K562 (cell line): ENCODE results near the gene VHLL. TPM values are rescaled to one million over a fixed set of nuclear protein-coding genes. Genes with fewer than 3 reads are reported as not detected.

ENCODE experiments used
- BHLHE40 ChIP-seq: IDR thresholded peaks from 2 replicates; pipeline ENCODE4 v1.6.1; 2011; ENCODE audit warnings: low read length, improper control_type of control experiment
- CBX1 ChIP-seq: sonication (generic); IDR thresholded peaks from 2 replicates; pipeline ENCODE4 v1.6.1; 2016; ENCODE audit warnings: antibody characterized with exemption, low read depth, mild to moderate bottlenecking
- E2F5 ChIP-seq: sonication (generic); formaldehyde crosslinking; IDR thresholded peaks from 2 replicates; pipeline ENCODE4 v1.8.0; 2022; ENCODE audit warnings: mild to moderate bottlenecking, missing genetic modification reagents
- ELF1 ChIP-seq: fragments of 200-800 bp; sonication (Bioruptor generic); IDR thresholded peaks from 2 replicates; pipeline ENCODE4 v1.6.1; 2016; ENCODE audit warnings: missing genetic modification characterization, missing compliant biosample characterization
- ESRRA ChIP-seq: fragments of 450-650 bp; IDR thresholded peaks from 2 replicates; pipeline ENCODE4 v1.6.1; 2014; ENCODE audit warnings: low read depth, mild to moderate bottlenecking, moderate library complexity, borderline replicate concordance
- HNRNPLL ChIP-seq: fragments of 200-400 bp; formaldehyde crosslinking; IDR thresholded peaks from 2 replicates; pipeline ENCODE4 v1.6.1; 2017; ENCODE audit warnings: low read length, low read depth, mild to moderate bottlenecking; ENCODE audit not compliant: poor library complexity, severe bottlenecking
- ID3 ChIP-seq, 2 experiments: fragments of 250-450 bp in 1 of 2; fragments of 450-650 bp in 1 of 2; sonication (Bioruptor Pico) in 1 of 2; IDR thresholded peaks; 2 replicates each; pipeline versions ENCODE4 v1.6.1 to v1.8.0; 2016 to 2021; ENCODE audit warnings: mild to moderate bottlenecking in 2 of 2, moderate library complexity in 2 of 2, missing compliant biosample characterization in 1 of 2, missing genetic modification characterization in 1 of 2
- NUFIP1 ChIP-seq: fragments of 450-650 bp; IDR thresholded peaks from 2 replicates; pipeline ENCODE4 v1.6.1; 2018; ENCODE audit not compliant: partially characterized antibody
- PHF8 ChIP-seq: fragments of 200-600 bp; sonication (generic); IDR thresholded peaks from 2 replicates; pipeline ENCODE4 v1.6.1; 2012; ENCODE audit warnings: mixed run types, mild to moderate bottlenecking, inconsistent platforms, low read length, moderate library complexity, borderline replicate concordance
- POLR2AphosphoS5 ChIP-seq: IDR thresholded peaks from 2 replicates; pipeline ENCODE4 v1.6.1; 2011; ENCODE audit warnings: mild to moderate bottlenecking, low read depth, low read length, moderate library complexity; ENCODE audit not compliant: control insufficient read depth, insufficient read depth
- REST ChIP-seq, 2 experiments: fragments of 450-650 bp; formaldehyde crosslinking in 1 of 2; IDR thresholded peaks; 2 replicates each; pipeline versions ENCODE4 v1.4.0 to v1.6.1; 2014 to 2020; ENCODE audit warnings: mild to moderate bottlenecking in 2 of 2, borderline replicate concordance in 1 of 2, low read depth in 1 of 2
- SMARCA4 ChIP-seq: fragments of 450-650 bp; IDR thresholded peaks from 2 replicates; pipeline ENCODE4 v1.6.1; 2016
- TEAD1 ChIP-seq, 2 experiments: fragments of 450-650 bp in 1 of 2; sonication (generic) in 1 of 2; formaldehyde crosslinking; IDR thresholded peaks; 2 replicates each; pipeline versions ENCODE4 v1.4.0 to v1.8.0; 2020 to 2022; ENCODE audit warnings: mild to moderate bottlenecking in 2 of 2, missing genetic modification reagents in 1 of 2
- XRCC3 ChIP-seq: fragments of 450-650 bp; IDR thresholded peaks from 2 replicates; pipeline ENCODE4 v1.6.1; 2017; ENCODE audit warnings: mild to moderate bottlenecking, moderate library complexity
- YY1 ChIP-seq, 3 experiments: IDR thresholded peaks; 2 replicates each; pipeline ENCODE4 v1.6.1; 2011; ENCODE audit warnings: low read length in 2 of 3, mild to moderate bottlenecking in 2 of 3, moderate library complexity in 2 of 3, borderline replicate concordance in 1 of 3, control low read depth in 1 of 3, low read depth in 1 of 3; ENCODE audit not compliant: insufficient read depth in 3 of 3, insufficient replicate concordance in 2 of 3, control insufficient read depth in 1 of 3, insufficient read length in 1 of 3; ENCODE audit errors: extremely low read depth in 1 of 3
- ZFP30 ChIP-seq: fragments of 250-450 bp; sonication (Bioruptor Pico); IDR thresholded peaks from 2 replicates; pipeline ENCODE4 v1.8.0; 2022; ENCODE audit warnings: moderate library complexity, mild to moderate bottlenecking, inconsistent platforms, borderline replicate concordance
- ZNF696 ChIP-seq: fragments of 250-450 bp; sonication (Bioruptor Pico); conservative IDR thresholded peaks from 2 replicates; pipeline ENCODE4 v1.4.0; 2020; ENCODE audit warnings: mild to moderate bottlenecking, moderate library complexity
- ZSCAN29 ChIP-seq: fragments of 450-650 bp; IDR thresholded peaks from 2 replicates; pipeline ENCODE4 v1.6.1; 2017
- polyA plus RNA-seq, 8 experiments: library from polyadenylated mRNA; depleted of rRNA in 4 of 8; stranded (reverse) in 5 of 8; unstranded in 3 of 8; fragments of >200 nt; fragmentation: Nextera tagmentation in 2 of 8; fragmentation: Illumina TruSeq in 1 of 8; extraction: Ambion mirVana in 2 of 8; extraction: Trizol in 1 of 8; gene quantifications; 2 replicates each; pipeline versions ENCODE4 v1.2.1 to v1.2.3, GENCODE V29; 2011 to 2014; ENCODE audit warnings: inconsistent platforms in 1 of 8, missing spikeins in 1 of 8
- total RNA-seq, 7 experiments: library from RNA; depleted of rRNA in 6 of 7; stranded (reverse); fragments of >200 nt in 6 of 7; fragmentation: Illumina TruSeq in 2 of 7; extraction: Trizol in 2 of 7; gene quantifications; 2 replicates each; pipeline versions ENCODE4 v1.2.1 to v1.2.3, GENCODE V29; 2011 to 2021; ENCODE audit warnings: low replicate concordance in 1 of 7

The VHLL gene
- total and polyA plus RNA-seq, 9 of the 15 experiments (the other 6 are each of a cell fraction or from before 2014, with no cell fraction given), result not detected

- TF ChIP-seq YY1 (IDR thresholded peaks at IDR 0.05; ENCODE audit: borderline replicate concordance in 1 of 3, control insufficient read depth in 1 of 3, extremely low read depth in 1 of 3, insufficient read depth in 3 of 3, insufficient read length in 1 of 3, insufficient replicate concordance in 2 of 3, low read depth in 1 of 3, low read length in 2 of 3) (no peak), ZSCAN29 (no peak), HNRNPLL (no peak), XRCC3 (no peak), ELF1 (tag) (no peak), ZNF696 (no peak), ESRRA (no peak), PHF8 (peak; percentile 75; the same call in 1 of the 2 replicates), ID3 (CRISPR knock-in tag; IDR thresholded peaks at IDR 0.05) (no peak), ID3 (tag; IDR thresholded peaks at IDR 0.05) (no peak), REST (IDR thresholded peaks at IDR 0.05; ENCODE audit: borderline replicate concordance) (peak; percentile 64), REST (CRISPR knock-in tag; IDR thresholded peaks at IDR 0.05; ENCODE audit: low read depth) (no peak), ZFP30 (no peak), E2F5 (CRISPR knock-in tag) (no peak), POLR2AphosphoS5 (peak; percentile 17; the same call in 1 of the 2 replicates), BHLHE40 (peak; percentile 53; the same call in 1 of the 2 replicates), TEAD1 (CRISPR knock-in tag; IDR thresholded peaks at IDR 0.05) (no peak), CBX1 (0 out of 2 replicates have a peak, but pooled peaks have one; percentile 37), SMARCA4 (no peak), NUFIP1 (no peak)
Measured at GRCh38 chr1:156295391-156295947, 3.6 kb downstream of the VHLL start, which contains the start of gene GLMP (continued).
